Esophagus muscularis mucosa (tissue), 4 donors: ENCODE data around the gene SETBP1. TPM values are rescaled to one million over a fixed set of nuclear protein-coding genes. Genes with fewer than 3 reads are reported as not detected.

Experiments
- DNase-seq: peaks from one replicate; pipeline ENCODE4 v3.0.0-alpha.2; 2017; ENCODE audit errors: extremely low spot score
- H3K27ac ChIP-seq, 4 donors: fragments of 200-600 bp; sonication (generic); replicated peaks in 1 of 4; 1 replicate in 3 of 4; 2 replicates in 1 of 4; pipeline ENCODE4 v1.5.1; 2016 to 2019; ENCODE audit warnings: mild to moderate bottlenecking in 1 of 4
- H3K27me3 ChIP-seq, 4 donors: fragments of 200-600 bp; sonication (generic); one replicate each; pipeline versions ENCODE4 v1.5.1 to v1.6.0; 2016 to 2019
- H3K36me3 ChIP-seq, 4 donors: fragments of 200-600 bp; sonication (generic); one replicate each; pipeline ENCODE4 v1.5.1; 2016 to 2019
- H3K4me1 ChIP-seq, 4 donors: fragments of 200-600 bp; sonication (generic); one replicate each; pipeline ENCODE4 v1.5.1; 2016 to 2019
- H3K4me3 ChIP-seq, 4 donors: fragments of 200-600 bp; sonication (generic); 1 replicate in 2 of 4; 2 replicates in 2 of 4; pipeline ENCODE4 v1.5.1; 2016 to 2019; ENCODE audit warnings: mild to moderate bottlenecking in 4 of 4, moderate library complexity in 1 of 4
- H3K9me3 ChIP-seq, 4 donors: fragments of 200-600 bp; sonication (generic); 1 replicate in 3 of 4; 2 replicates in 1 of 4; pipeline ENCODE4 v1.5.1; 2016 to 2019
- CTCF ChIP-seq, 3 experiments: fragments of 200-600 bp in 2 of 3; fragments of 450-650 bp in 1 of 3; sonication (generic) in 2 of 3; IDR thresholded peaks; one replicate each; pipeline ENCODE4 v1.5.1; 2017 to 2019; ENCODE audit warnings: antibody characterized with exemption in 3 of 3, mild to moderate bottlenecking in 2 of 3, moderate library complexity in 1 of 3
- EP300 ChIP-seq: sonication (generic); formaldehyde crosslinking; IDR thresholded peaks from one replicate; pipeline ENCODE4 v1.6.1; 2017; ENCODE audit warnings: antibody characterized with exemption
- POLR2A ChIP-seq: fragments of 450-650 bp; IDR thresholded peaks from one replicate; pipeline ENCODE4 v1.6.1; 2017; ENCODE audit warnings: antibody characterized with exemption, moderate library complexity, mild to moderate bottlenecking, low read depth
- POLR2AphosphoS5 ChIP-seq, 2 donors: sonication (generic); formaldehyde crosslinking; IDR thresholded peaks; one replicate each; pipeline ENCODE4 v1.6.1; 2017; ENCODE audit warnings: antibody characterized with exemption in 2 of 2
- WGBS: methylation state at CpG from one replicate; pipeline ENCODE4 v1.1.5; 2018; 5-methylcytosine and 5-hydroxymethylcytosine counted together
- intact Hi-C: fragments of 100-400 bp; cut with DNase I; formaldehyde crosslinking; loops from one replicate; pipeline ENCODE4 v1.15.1; 2023
- total RNA-seq, 4 donors: library from RNA; depleted of rRNA; stranded (reverse); fragments of >200 nt; gene quantifications; one replicate each; pipeline versions ENCODE4 v1.1.0 to v1.2.1, GENCODE V29; 2016

The SETBP1 gene
- total RNA-seq, 4 donors from 2014 or later: 40.9 to 86.5 (median 65.1) TPM

- intact Hi-C loops: no loop called here
- DNase-seq: no peak
- Histone ChIP-seq H3K4me1 (peaks cover 24 to 59% (median 48%) of the 10 kb centered on the region in 4 donors), H3K4me3 (no peak overlapping the region), H3K36me3 (no peaks in the 10 kb centered on the region), H3K27ac (peak overlapping the region; percentile 72 to 79 (median 77)), H3K9me3 (no peaks in the 10 kb centered on the region), H3K27me3 (no peaks in the 10 kb centered on the region)
- TF ChIP-seq EP300 (no peak), POLR2A (no peak), CTCF (IDR thresholded peaks at IDR 0.05) (no peak), POLR2AphosphoS5 (IDR thresholded peaks at IDR 0.05) (no peak)
- WGBS: 33% methylated on average over 2 of the region's 2 CpGs
Observed at GRCh38 chr18:44741085-44741484, 60.4 kb downstream of the SETBP1 start.

GRCh38 chr18:44741511-44741910 lies 60.8 kb downstream of the SETBP1 start:
- intact Hi-C loops: no loop called here
- WGBS: 32% methylated on average over 5 of the region's 5 CpGs
- no peak for DNase-seq
- Histone ChIP-seq H3K9me3 (no peaks in the 10 kb centered on the region), H3K4me3 (no peak overlapping the region), H3K36me3 (no peaks in the 10 kb centered on the region), H3K27ac (peak overlapping the region; percentile 72 to 79 (median 77)), H3K4me1 (peaks cover 24 to 62% (median 52%) of the 10 kb centered on the region in 4 donors), H3K27me3 (no peaks in the 10 kb centered on the region)
- TF ChIP-seq POLR2A (no peak), CTCF (IDR thresholded peaks at IDR 0.05) (no peak)

GRCh38 chr18:44742126-44742525 lies 61.4 kb downstream of the SETBP1 start:
- peaks cover 30 to 66% (median 52%) of the 10 kb centered on the region in 4 donors for H3K4me1 ChIP-seq
- intact Hi-C loops: no loop called here
- WGBS: 95% methylated on average over 3 of the region's 3 CpGs
- no peaks in the 10 kb centered on the region for H3K27me3 ChIP-seq
- H3K36me3 ChIP-seq: no peaks in the 10 kb centered on the region
- no peak for DNase-seq
- TF ChIP-seq POLR2A (no peak), EP300 (no peak), CTCF (IDR thresholded peaks at IDR 0.05) (no peak), POLR2AphosphoS5 (IDR thresholded peaks at IDR 0.05) (no peak)
- H3K27ac ChIP-seq: peak overlapping the region; percentile 72 to 79 (median 77)
- no peak overlapping the region for H3K4me3 ChIP-seq
- no peaks in the 10 kb centered on the region for H3K9me3 ChIP-seq

GRCh38 chr18:44742718-44743311 lies 62.1 kb downstream of the SETBP1 start:
- no peaks in the 10 kb centered on the region for H3K36me3 ChIP-seq
- TF ChIP-seq CTCF (IDR thresholded peaks at IDR 0.05): no peak
- TF ChIP-seq EP300: no peak
- TF ChIP-seq POLR2AphosphoS5 (IDR thresholded peaks at IDR 0.05): no peak
- TF ChIP-seq POLR2A: no peak
- peaks cover 37 to 73% (median 54%) of the 10 kb centered on the region in 4 donors for H3K4me1 ChIP-seq
- 6% methylated on average over 3 of the region's 3 CpGs for WGBS
- DNase-seq: peak; percentile 94
- H3K4me3 ChIP-seq: peak overlapping the region in 1 of 4 donors; percentile 1
- peak overlapping the region; percentile 72 to 79 (median 77) for H3K27ac ChIP-seq
- no peaks in the 10 kb centered on the region for H3K27me3 ChIP-seq
- intact Hi-C loops: no loop called here
- no peaks in the 10 kb centered on the region for H3K9me3 ChIP-seq

GRCh38 chr18:44743631-44744030 lies 62.9 kb downstream of the SETBP1 start:
- WGBS: 58% methylated on average over 2 of the region's 2 CpGs
- H3K9me3 ChIP-seq: no peaks in the 10 kb centered on the region
- no peaks in the 10 kb centered on the region for H3K27me3 ChIP-seq
- DNase-seq: no peak
- intact Hi-C loops: no loop called here
- H3K4me3 ChIP-seq: no peak overlapping the region
- peaks cover 37 to 78% (median 61%) of the 10 kb centered on the region in 4 donors for H3K4me1 ChIP-seq
- no peaks in the 10 kb centered on the region for H3K36me3 ChIP-seq
- TF ChIP-seq POLR2AphosphoS5 (IDR thresholded peaks at IDR 0.05): no peak
- no peak for TF ChIP-seq CTCF (IDR thresholded peaks at IDR 0.05)
- no peak for TF ChIP-seq EP300
- TF ChIP-seq POLR2A: no peak
- peak overlapping the region; percentile 72 to 79 (median 77) for H3K27ac ChIP-seq
